Activated CD8-positive, alpha-beta T cell treated with anti-CD3 and anti-CD28 coated beads for 36 hours (primary cell): ENCODE results near the gene CCDC116. TPM values are rescaled to one million over a fixed set of nuclear protein-coding genes. Genes with fewer than 3 reads are reported as not detected.
"Not testable (repeated sequence)": the region's sequence is repeated elsewhere in the genome, so short reads cannot be mapped to it uniquely, and the experiment has no call there.

Experiments
- ATAC-seq: fragments of 200-7000 bp; cut with Tn5 transposase; one replicate; pipeline ENCODE4 v1.10.0; 2021; ENCODE audit warnings: mild to moderate bottlenecking, moderate library complexity
- CTCF ChIA-PET: fragments of 350-600 bp; sonication (Branson Sonifier 250); formaldehyde crosslinking; loops from one replicate; lab custom pipeline; 2021; ENCODE audit warnings: antibody characterized with exemption; lab: Charles Lee
- POLR2A ChIA-PET: fragments of 350-600 bp; sonication (Branson Sonifier 250); formaldehyde crosslinking; loops from one replicate; lab custom pipeline; 2021; ENCODE audit warnings: antibody characterized with exemption; lab: Charles Lee
- DNase-seq: peaks from one replicate; pipeline ENCODE4 v3.0.0-alpha.2; 2020
- H3K27ac Mint-ChIP-seq: one replicate; pipeline ENCODE4 v1.8.0; 2021; ENCODE audit warnings: mild to moderate bottlenecking, mixed read lengths
- H3K27me3 Mint-ChIP-seq: one replicate; pipeline ENCODE4 v1.8.0; 2021; ENCODE audit warnings: mixed read lengths
- H3K36me3 Mint-ChIP-seq: one replicate; pipeline ENCODE4 v1.8.0; 2021; ENCODE audit warnings: low read depth, mixed read lengths
- H3K4me1 Mint-ChIP-seq: one replicate; pipeline ENCODE4 v1.8.0; 2021; ENCODE audit warnings: low read depth, mixed read lengths
- H3K4me3 Mint-ChIP-seq: one replicate; pipeline ENCODE4 v1.8.0; 2021; ENCODE audit warnings: mild to moderate bottlenecking, moderate library complexity, mixed read lengths
- H3K9me3 Mint-ChIP-seq: one replicate; pipeline ENCODE4 v1.8.0; 2021; ENCODE audit warnings: mixed read lengths
- intact Hi-C: fragments of 100-400 bp; cut with micrococcal nuclease; formaldehyde crosslinking; loops from one replicate; pipeline ENCODE4 v1.10.0; 2022
- total RNA-seq, 2 experiments: library from RNA; stranded (reverse); gene quantifications; one replicate each; pipeline ENCODE4 v1.2.3, GENCODE V29; 2021
- TF ChIP-seq, protein P1 (sequence below): fragments of 200-600 bp; IDR thresholded peaks from one replicate; pipeline ENCODE4 v1.8.0; 2022; ENCODE audit warnings: antibody characterized with exemption, mild to moderate bottlenecking

The CCDC116 gene
- total RNA-seq, 2 experiments from 2014 or later = 0.45 TPM; not detected in 1

DNA sequence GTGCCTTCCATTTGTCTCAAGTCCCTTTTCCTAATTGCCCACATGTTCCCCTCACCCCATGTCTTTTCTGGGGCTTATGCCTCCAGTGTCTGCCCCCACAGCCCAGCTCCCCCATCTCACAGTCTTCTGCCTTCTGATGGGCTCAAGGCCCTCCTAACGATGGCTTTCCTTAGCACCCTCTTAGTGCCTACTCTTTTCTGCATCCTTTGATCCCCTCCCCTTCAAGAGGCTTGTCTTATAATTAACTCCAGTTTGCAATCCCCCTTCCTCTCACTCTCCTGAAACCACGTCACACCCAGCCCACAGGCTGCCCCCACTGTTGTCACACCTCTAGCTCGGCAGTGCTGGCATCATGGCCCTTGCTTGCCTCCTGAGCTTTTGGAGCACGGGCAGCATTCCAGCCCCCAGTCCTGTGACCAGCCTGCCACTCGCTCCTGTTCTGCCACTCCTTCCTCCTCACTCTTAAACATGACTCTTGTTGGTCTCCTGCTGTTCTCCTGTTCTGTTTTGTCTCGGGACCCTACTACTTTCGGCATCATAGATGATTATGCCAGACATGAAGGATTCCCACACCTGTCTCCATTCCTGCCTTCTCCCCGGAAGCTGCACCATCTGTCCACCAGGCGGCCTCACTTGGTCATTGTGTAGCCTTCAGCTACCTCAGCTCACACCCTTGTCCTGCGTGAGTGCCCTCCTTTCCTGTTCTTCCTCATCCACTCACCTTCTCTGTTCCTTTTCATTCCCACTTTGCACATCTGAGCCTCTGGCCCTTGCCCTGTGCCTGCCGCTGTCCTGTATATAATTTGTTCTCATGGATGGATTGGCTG is 38.9 kb upstream of the CCDC116 start:
- no peak overlapping the region for H3K4me3 Mint-ChIP-seq
- H3K9me3 Mint-ChIP-seq = no peaks in the 10 kb centered on the region
- intact Hi-C loops = no loop called here
- H3K4me1 Mint-ChIP-seq = peaks cover 46% of the 10 kb centered on the region
- H3K36me3 Mint-ChIP-seq = peaks cover 49% of the 10 kb centered on the region
- H3K27me3 Mint-ChIP-seq = no peaks in the 10 kb centered on the region
- H3K27ac Mint-ChIP-seq = no peak overlapping the region
- DNase-seq (no peak), ATAC-seq (no peak)
- TF ChIP-seq, protein P1, sequence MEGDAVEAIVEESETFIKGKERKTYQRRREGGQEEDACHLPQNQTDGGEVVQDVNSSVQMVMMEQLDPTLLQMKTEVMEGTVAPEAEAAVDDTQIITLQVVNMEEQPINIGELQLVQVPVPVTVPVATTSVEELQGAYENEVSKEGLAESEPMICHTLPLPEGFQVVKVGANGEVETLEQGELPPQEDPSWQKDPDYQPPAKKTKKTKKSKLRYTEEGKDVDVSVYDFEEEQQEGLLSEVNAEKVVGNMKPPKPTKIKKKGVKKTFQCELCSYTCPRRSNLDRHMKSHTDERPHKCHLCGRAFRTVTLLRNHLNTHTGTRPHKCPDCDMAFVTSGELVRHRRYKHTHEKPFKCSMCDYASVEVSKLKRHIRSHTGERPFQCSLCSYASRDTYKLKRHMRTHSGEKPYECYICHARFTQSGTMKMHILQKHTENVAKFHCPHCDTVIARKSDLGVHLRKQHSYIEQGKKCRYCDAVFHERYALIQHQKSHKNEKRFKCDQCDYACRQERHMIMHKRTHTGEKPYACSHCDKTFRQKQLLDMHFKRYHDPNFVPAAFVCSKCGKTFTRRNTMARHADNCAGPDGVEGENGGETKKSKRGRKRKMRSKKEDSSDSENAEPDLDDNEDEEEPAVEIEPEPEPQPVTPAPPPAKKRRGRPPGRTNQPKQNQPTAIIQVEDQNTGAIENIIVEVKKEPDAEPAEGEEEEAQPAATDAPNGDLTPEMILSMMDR = no peak
- ChIA-PET CTCF (interaction anchor here (1.3 to 1.8 kb wide), 2 partner anchors 50 to 53 kb away, joined by 4 read pairs; no protein-coding TSS in a partner anchor), POLR2A (interaction anchor here (1.1 to 1.3 kb wide), 2 partner anchors 13 to 34 kb away, joined by 3 to 4 read pairs; no protein-coding TSS in a partner anchor)

DNA sequence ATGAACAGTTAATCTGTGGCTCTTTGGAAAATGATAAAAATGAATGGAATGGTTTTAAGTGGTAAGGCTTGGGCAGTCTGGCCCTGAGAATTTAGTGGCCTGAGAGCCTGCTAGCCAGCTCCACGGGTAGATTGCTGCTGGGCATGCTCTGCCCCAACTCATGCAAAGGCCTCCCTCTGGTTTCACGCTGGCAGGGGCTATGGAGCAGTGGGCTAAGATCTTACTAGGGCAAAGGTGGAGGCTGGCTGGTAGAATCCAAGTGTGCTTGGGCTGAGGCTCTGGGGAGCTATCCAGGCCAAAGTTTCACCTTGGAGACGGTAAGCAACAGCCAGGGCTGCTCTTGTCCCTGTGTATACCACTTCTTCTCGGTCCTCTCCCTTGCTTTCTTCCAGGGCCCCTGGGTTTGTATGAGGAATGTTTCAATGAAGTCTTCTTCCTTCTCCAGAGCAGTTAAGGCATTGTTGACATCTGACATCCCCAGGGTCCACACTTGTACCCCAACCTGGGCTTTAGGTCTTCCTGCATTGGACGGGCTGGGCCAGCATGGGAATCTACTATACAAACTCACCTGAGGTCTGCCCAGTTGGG is 37.6 kb upstream of the CCDC116 start:
- Mint-ChIP-seq H3K4me3 (no peak overlapping the region), H3K4me1 (peaks cover 45% of the 10 kb centered on the region), H3K36me3 (peaks cover 44% of the 10 kb centered on the region), H3K27ac (no peak overlapping the region), H3K9me3 (no peaks in the 10 kb centered on the region), H3K27me3 (no peaks in the 10 kb centered on the region)
- POLR2A ChIA-PET = no interaction called here
- no peak for ATAC-seq
- TF ChIP-seq, protein P1 = no peak
- no peak for DNase-seq
- intact Hi-C loops = no loop called here
- CTCF ChIA-PET = interaction anchor here (1.8 kb wide), 1 partner anchor 49 kb away, joined by 4 read pairs; no protein-coding TSS in a partner anchor

DNA sequence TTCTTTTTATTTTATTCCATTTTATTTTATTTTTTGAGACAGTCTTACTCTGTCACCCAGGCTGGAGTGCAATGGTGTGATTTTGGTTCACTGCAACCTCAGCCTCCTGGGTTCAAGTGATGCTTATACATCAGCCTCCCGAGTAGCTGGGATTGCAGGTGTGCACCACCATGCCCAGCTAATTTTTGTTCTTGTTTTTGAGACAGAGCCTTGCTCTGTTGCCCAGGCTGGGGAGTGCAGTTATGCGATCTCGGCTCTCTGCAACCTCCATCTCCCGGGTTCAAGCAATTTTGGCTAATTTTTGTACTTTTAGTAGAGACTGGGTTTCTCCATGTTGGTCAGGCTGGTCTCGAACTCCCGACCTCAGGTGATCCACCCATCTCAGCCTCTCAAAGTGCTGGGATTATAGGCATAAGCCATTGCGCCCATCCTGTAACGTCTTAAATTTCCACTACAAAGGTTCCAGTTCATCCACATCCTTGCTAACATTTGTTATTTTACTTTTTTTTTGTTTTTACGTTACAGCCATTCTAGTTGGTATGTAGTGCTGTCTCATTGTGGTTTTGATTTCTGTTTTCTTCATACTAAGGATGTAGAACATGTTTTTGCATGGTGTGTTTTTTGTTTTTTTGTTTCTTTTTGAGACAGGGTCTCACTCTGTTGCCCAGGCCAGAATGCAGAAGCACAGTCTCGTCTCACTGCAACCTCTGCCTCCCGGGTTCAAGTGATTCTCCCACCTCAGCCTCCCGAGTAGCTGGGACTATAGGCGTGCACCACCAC is 36.0 kb upstream of the CCDC116 start:
- ATAC-seq, H3K27me3 Mint-ChIP-seq, H3K9me3 Mint-ChIP-seq, intact Hi-C loops, H3K27ac Mint-ChIP-seq, DNase-seq, H3K4me3 Mint-ChIP-seq: not testable (repeated sequence)
- CTCF ChIA-PET = interaction anchor here (1.2 kb wide), 1 partner anchor 14 kb away, joined by 4 read pairs; no protein-coding TSS in a partner anchor
- H3K36me3 Mint-ChIP-seq = peaks cover 42% of the 10 kb centered on the region
- H3K4me1 Mint-ChIP-seq = peaks cover 35% of the 10 kb centered on the region
- POLR2A ChIA-PET = interaction anchor here (1.0 kb wide), 1 partner anchor 34 kb away, joined by 4 read pairs; no protein-coding TSS in a partner anchor

DNA sequence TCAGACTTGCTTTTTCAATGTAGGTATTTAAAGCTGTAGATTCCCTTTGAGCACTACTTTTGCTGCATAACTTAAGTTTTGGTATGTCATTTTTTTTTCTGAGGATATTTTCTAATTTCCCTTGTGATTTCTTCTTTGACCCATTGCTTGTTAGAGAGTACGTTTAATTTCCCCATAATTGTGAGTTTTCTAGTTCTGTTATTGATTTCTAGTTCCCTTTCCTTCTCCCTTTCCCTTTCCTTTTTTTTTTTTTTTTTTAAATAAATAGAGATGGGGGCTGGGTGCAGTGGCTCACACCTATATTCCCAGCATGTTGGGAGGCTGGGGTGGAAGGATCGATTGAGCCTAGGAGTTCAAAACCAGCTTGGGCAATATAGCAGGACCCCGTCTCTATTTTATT is 34.3 kb upstream of the CCDC116 start:
- CTCF ChIA-PET = no interaction called here
- intact Hi-C loops = no loop called here
- Mint-ChIP-seq H3K9me3 (no peaks in the 10 kb centered on the region), H3K27ac (peak overlapping the region; percentile 24), H3K4me3 (no peak overlapping the region), H3K27me3 (no peaks in the 10 kb centered on the region), H3K36me3 (peaks cover 33% of the 10 kb centered on the region), H3K4me1 (peaks cover 30% of the 10 kb centered on the region)
- TF ChIP-seq, protein P1 = no peak
- POLR2A ChIA-PET = interaction anchor here (1.0 to 1.1 kb wide), 2 partner anchors 15 to 24 kb away, joined by 3 to 4 read pairs; no protein-coding TSS in a partner anchor
- DNase-seq = no peak
- ATAC-seq = no peak
